ENCODE results near the gene CNTNAP2. TPM values are rescaled to one million over a fixed set of nuclear protein-coding genes. Genes with fewer than 3 reads are reported as not detected.

Gene CNTNAP2
- total RNA-seq, 2 donors from 2014 or later, result 4.4 to 8.5 TPM

DNA sequence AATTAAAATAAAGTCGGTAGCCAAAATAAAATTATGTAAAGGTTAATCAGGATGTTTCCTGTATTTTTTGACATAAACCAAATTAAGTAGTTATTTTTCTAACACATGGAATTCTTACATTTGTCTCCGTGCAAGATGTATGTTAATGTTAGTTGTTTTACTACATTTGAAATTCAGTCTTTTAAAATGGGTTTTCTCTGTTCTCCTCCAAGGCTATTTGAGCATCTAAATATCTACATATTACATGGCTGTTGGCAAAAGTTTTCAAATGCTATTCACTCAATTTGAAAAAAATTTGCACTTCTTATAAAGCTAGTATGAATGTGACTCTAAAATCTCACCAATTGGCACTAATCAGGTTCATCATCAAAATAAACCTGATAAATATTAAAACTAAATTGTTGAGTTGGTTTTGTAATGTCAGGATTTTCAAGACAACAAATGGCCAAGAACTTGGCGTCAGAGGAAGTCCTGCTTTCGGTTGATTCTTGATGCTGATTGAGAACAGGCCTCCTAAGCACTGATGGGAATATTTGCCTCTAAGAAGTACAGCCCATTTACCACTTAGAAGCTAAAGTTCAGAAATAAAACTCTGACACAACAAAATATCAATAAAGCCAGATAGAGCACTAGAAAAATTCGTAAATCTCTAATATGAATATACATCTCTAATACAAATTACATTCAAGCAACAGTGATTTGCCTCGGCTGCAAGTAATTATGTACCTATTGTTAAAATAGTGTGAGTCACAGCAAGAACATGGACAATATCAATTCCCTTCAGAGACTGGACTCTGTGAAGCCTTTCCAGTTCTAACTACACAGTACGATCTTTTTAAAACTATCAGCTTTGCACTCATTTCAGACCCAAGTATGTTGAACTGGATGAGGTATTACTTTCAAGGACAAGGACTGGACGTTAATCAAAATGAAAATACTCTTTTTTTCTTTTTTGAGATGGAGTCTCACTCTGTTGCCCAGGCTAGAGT, 1740.8 kb downstream of the CNTNAP2 start:
- Histone ChIP-seq H3K36me3 (no peaks in the 10 kb centered on the region), H3K4me3 (no peak overlapping the region), H3K27me3 (no peaks in the 10 kb centered on the region), H3K27ac (no peak overlapping the region), H3K9me3 (no peaks in the 10 kb centered on the region), H3K4me1 (no peaks in the 10 kb centered on the region), H3K9ac (ENCODE audit: low read depth in 2 of 2, low read length in 2 of 2) (no peak overlapping the region)
- DNase-seq, result no peak
- TF ChIP-seq CTCF (IDR thresholded peaks at IDR 0.05), result no peak
- intact Hi-C loops (cut with DNase I), result no loop called here

DNA sequence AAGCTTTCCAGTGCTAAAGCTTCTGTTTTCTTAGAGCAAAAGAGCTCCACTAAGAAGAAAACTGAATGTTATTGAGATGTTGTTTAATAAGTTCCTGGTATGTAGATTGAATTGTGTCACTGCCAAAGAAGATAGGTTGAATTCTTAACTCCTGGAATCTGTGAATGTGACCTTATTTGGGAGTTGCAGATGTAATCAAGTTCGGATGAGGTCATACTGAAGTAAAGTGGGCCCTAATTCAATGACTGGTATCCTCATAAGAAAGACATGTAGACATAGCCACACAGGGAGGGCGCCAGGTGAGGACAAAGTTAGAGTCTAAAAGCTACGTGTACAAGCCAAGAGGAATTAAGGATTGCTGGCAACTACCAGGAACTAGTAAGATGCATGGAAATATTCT, 1741.8 kb downstream of the CNTNAP2 start:
- Histone ChIP-seq H3K27ac (no peak overlapping the region), H3K27me3 (no peaks in the 10 kb centered on the region), H3K4me1 (no peaks in the 10 kb centered on the region), H3K4me3 (no peak overlapping the region), H3K36me3 (no peaks in the 10 kb centered on the region), H3K9ac (ENCODE audit: low read depth in 2 of 2, low read length in 2 of 2) (no peak overlapping the region), H3K9me3 (no peaks in the 10 kb centered on the region)
- no peak for TF ChIP-seq CTCF (IDR thresholded peaks at IDR 0.05)
- DNase-seq, result no peak
- intact Hi-C loops (cut with DNase I), result no loop called here

- no peak overlapping the region for H3K27ac ChIP-seq
- intact Hi-C loops (cut with DNase I), result no loop called here
- no peaks in the 10 kb centered on the region for H3K27me3 ChIP-seq
- DNase-seq, result no peak
- H3K9ac ChIP-seq (ENCODE audit: low read depth in 2 of 2, low read length in 2 of 2), result no peak overlapping the region
- no peak for TF ChIP-seq CTCF (IDR thresholded peaks at IDR 0.05)
- H3K4me3 ChIP-seq, result no peak overlapping the region
- H3K9me3 ChIP-seq, result no peaks in the 10 kb centered on the region
- H3K4me1 ChIP-seq, result no peaks in the 10 kb centered on the region
- H3K36me3 ChIP-seq, result no peaks in the 10 kb centered on the region
Measured at GRCh38 chr7:147859033-147859432, 1742.4 kb downstream of the CNTNAP2 start.

DNA sequence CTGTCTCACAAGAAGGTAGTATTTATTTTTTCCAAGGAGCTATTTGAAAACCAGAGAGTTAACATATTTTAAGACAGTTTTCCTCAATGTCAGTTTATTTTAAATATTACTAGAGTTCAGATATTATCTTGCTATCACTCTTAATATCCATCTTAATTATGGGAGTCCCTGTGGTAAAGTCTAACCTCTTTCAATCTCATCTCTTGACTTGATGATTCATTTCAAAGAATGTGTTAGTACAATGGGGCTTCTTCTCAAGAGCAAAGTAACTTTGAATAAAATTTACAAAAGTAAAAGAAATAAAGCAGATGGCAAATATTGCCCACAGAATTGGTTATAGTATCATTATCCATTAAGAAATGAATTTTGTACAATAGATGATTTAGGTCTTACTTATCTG, 1742.9 kb downstream of the CNTNAP2 start:
- no peak overlapping the region for H3K9ac ChIP-seq (ENCODE audit: low read depth in 2 of 2, low read length in 2 of 2)
- H3K27ac ChIP-seq, result no peak overlapping the region
- no peaks in the 10 kb centered on the region for H3K9me3 ChIP-seq
- H3K4me3 ChIP-seq, result no peak overlapping the region
- DNase-seq, result no peak
- H3K36me3 ChIP-seq, result no peaks in the 10 kb centered on the region
- no peaks in the 10 kb centered on the region for H3K4me1 ChIP-seq
- no peak for TF ChIP-seq CTCF (IDR thresholded peaks at IDR 0.05)
- H3K27me3 ChIP-seq, result no peaks in the 10 kb centered on the region
- intact Hi-C loops (cut with DNase I), result no loop called here

- Histone ChIP-seq H3K9me3 (no peaks in the 10 kb centered on the region), H3K4me3 (no peak overlapping the region), H3K27ac (no peak overlapping the region), H3K27me3 (no peaks in the 10 kb centered on the region), H3K36me3 (no peaks in the 10 kb centered on the region), H3K9ac (ENCODE audit: low read depth in 2 of 2, low read length in 2 of 2) (no peak overlapping the region), H3K4me1 (no peaks in the 10 kb centered on the region)
- intact Hi-C loops (cut with DNase I), result no loop called here
- DNase-seq, result no peak
- TF ChIP-seq CTCF (IDR thresholded peaks at IDR 0.05), result no peak
Measured at GRCh38 chr7:147861058-147861716, 1744.6 kb downstream of the CNTNAP2 start.
